ENCODE results near the gene DRAXIN.

The DRAXIN gene

GRCh38 chr1:11749996-11750395, 58.5 kb downstream of the DRAXIN start:
- Histone ChIP-seq H3K4me3 (ENCODE audit: low read depth, low read length) (no peak overlapping the region), H3K9ac (no peak overlapping the region), H3K27me3 (ENCODE audit: control insufficient read depth, insufficient read depth, low read length) (no peaks in the 10 kb centered on the region), H3K79me2 (no peaks in the 10 kb centered on the region), H3K4me1 (no peaks in the 10 kb centered on the region), H3K9me3 (ENCODE audit: control insufficient read depth, low read length) (no peaks in the 10 kb centered on the region), H3K4me2 (ENCODE audit: low read length) (no peak overlapping the region), H3K36me3 (ENCODE audit: control insufficient read depth, insufficient read depth, low read length) (no peaks in the 10 kb centered on the region), H3K27ac (no peak overlapping the region), H2AFZ (no peak overlapping the region)
- TF ChIP-seq CTCF (IDR thresholded peaks at IDR 0.05): no peak

GRCh38 chr1:11751087-11751486, 59.6 kb downstream of the DRAXIN start:
- H3K36me3 ChIP-seq (ENCODE audit: control insufficient read depth, insufficient read depth, low read length): no peaks in the 10 kb centered on the region

GRCh38 chr1:11752359-11753088, 61.0 kb downstream of the DRAXIN start:
- Histone ChIP-seq H3K27ac (no peak overlapping the region), H3K27me3 (ENCODE audit: control insufficient read depth, insufficient read depth, low read length) (no peaks in the 10 kb centered on the region), H3K36me3 (ENCODE audit: control insufficient read depth, insufficient read depth, low read length) (no peaks in the 10 kb centered on the region), H3K79me2 (no peaks in the 10 kb centered on the region), H3K4me1 (no peaks in the 10 kb centered on the region), H3K9me3 (ENCODE audit: control insufficient read depth, low read length) (no peaks in the 10 kb centered on the region), H2AFZ (no peak overlapping the region), H3K4me3 (ENCODE audit: low read depth, low read length) (no peak overlapping the region), H3K9ac (no peak overlapping the region), H3K4me2 (ENCODE audit: low read length) (no peak overlapping the region)
- TF ChIP-seq CTCF (IDR thresholded peaks at IDR 0.05): no peak

More at GRCh38 chr1:11751087-11751486, 59.6 kb downstream of the DRAXIN start:
- Histone ChIP-seq H3K79me2 (no peaks in the 10 kb centered on the region), H3K27me3 (ENCODE audit: control insufficient read depth, insufficient read depth, low read length) (no peaks in the 10 kb centered on the region), H3K4me1 (no peaks in the 10 kb centered on the region), H3K27ac (no peak overlapping the region), H3K9me3 (ENCODE audit: control insufficient read depth, low read length) (no peaks in the 10 kb centered on the region), H3K4me3 (ENCODE audit: low read depth, low read length) (no peak overlapping the region), H3K4me2 (ENCODE audit: low read length) (no peak overlapping the region), H3K9ac (no peak overlapping the region), H2AFZ (no peak overlapping the region)
- no peak for TF ChIP-seq CTCF (IDR thresholded peaks at IDR 0.05)

GRCh38 chr1:11753555-11754208, 62.2 kb downstream of the DRAXIN start:
- Histone ChIP-seq H3K79me2 (no peaks in the 10 kb centered on the region), H3K27me3 (ENCODE audit: control insufficient read depth, insufficient read depth, low read length) (no peaks in the 10 kb centered on the region), H2AFZ (no peak overlapping the region), H3K9ac (no peak overlapping the region), H3K4me1 (no peaks in the 10 kb centered on the region), H3K36me3 (ENCODE audit: control insufficient read depth, insufficient read depth, low read length) (no peaks in the 10 kb centered on the region), H3K4me3 (ENCODE audit: low read depth, low read length) (no peak overlapping the region), H3K9me3 (ENCODE audit: control insufficient read depth, low read length) (no peaks in the 10 kb centered on the region), H3K27ac (no peak overlapping the region), H3K4me2 (ENCODE audit: low read length) (no peak overlapping the region)
- TF ChIP-seq CTCF (IDR thresholded peaks at IDR 0.05): no peak
